Measurements from ENCODE around the gene SEMG1. TPM values are rescaled to one million over a fixed set of nuclear protein-coding genes. Genes with fewer than 3 reads are reported as not detected.

Gene SEMG1
- total and polyA plus RNA-seq, 9 donors = not detected

- no peaks in the 10 kb centered on the region for H3K9me3 ChIP-seq
- intact Hi-C loops (cut with DNase I) = no loop called here
- H3K4me1 ChIP-seq (ENCODE audit: insufficient read depth) = no peaks in the 10 kb centered on the region
- H3K27me3 ChIP-seq = no peaks in the 10 kb centered on the region
- H3K36me3 ChIP-seq = no peaks in the 10 kb centered on the region
- no peak for DNase-seq
- H3K4me3 ChIP-seq = no peak overlapping the region
- TF ChIP-seq EP300 (IDR thresholded peaks at IDR 0.05) (no peak), CTCF (IDR thresholded peaks at IDR 0.05) (no peak), POLR2A (IDR thresholded peaks at IDR 0.05) (no peak)
- H3K27ac ChIP-seq = no peak overlapping the region
Measured at GRCh38 chr20:45211569-45212474, 5.0 kb downstream of the SEMG1 start.

DNA sequence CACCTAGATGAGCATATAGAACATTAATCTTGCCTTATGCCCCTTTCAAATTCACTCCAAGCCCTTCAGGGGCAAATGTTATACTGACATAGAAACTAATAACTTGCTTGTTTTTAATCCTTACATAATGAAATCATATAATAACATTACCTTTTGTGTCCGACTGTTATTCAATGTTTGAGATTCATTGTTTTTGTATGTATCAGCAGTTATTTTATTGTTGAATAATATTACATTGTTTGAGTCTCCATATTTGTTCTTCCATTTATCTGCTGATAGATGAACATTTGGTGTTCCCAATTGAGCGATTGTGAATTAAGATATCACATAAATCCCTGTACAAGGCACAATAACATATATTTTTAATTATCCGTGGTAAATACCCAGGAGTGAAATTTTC lies 6.0 kb downstream of the SEMG1 start:
- H3K4me1 ChIP-seq (ENCODE audit: insufficient read depth) = no peaks in the 10 kb centered on the region
- no peak overlapping the region for H3K27ac ChIP-seq
- no peak overlapping the region for H3K4me3 ChIP-seq
- no peak for DNase-seq
- H3K36me3 ChIP-seq = no peaks in the 10 kb centered on the region
- H3K9me3 ChIP-seq = no peaks in the 10 kb centered on the region
- 72 to 84% (median 82%) methylated on average over 3 of the region's 3 CpGs for WGBS, 3 donors
- no peak for TF ChIP-seq POLR2A (IDR thresholded peaks at IDR 0.05)
- no peak for TF ChIP-seq CTCF (IDR thresholded peaks at IDR 0.05)
- intact Hi-C loops (cut with DNase I) = no loop called here
- no peaks in the 10 kb centered on the region for H3K27me3 ChIP-seq

DNA sequence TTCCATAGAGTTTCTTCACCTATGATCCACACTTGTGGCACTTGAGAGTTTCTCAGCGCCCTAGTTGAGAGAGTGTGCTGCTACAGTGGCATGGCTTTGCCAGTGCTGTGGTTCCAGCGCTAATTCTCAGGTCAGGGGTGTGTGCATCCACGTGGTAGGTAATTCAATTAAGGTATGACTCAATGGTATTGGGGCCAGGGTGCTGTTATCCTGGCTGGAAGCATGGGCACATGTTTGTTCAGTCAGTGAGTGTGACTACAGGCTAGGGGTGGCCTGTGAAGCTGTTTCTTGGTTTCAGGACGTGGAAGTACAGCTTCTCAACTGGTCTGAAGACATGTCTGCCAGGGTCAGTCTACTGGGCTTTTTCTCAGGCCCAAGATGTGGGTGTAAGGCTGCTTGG lies 11.3 kb downstream of the SEMG1 start:
- Histone ChIP-seq H3K4me1 (ENCODE audit: insufficient read depth) (no peaks in the 10 kb centered on the region), H3K9me3 (no peaks in the 10 kb centered on the region), H3K27me3 (no peaks in the 10 kb centered on the region), H3K4me3 (no peak overlapping the region), H3K36me3 (no peaks in the 10 kb centered on the region), H3K27ac (no peak overlapping the region)
- TF ChIP-seq EP300 (IDR thresholded peaks at IDR 0.05) = no peak
- no peak for TF ChIP-seq CTCF (IDR thresholded peaks at IDR 0.05)
- TF ChIP-seq POLR2A (IDR thresholded peaks at IDR 0.05) = no peak
- no peak for DNase-seq
- intact Hi-C loops (cut with DNase I) = no loop called here
- WGBS, 3 donors = 62 to 77% (median 63%) methylated on average over 4 of the region's 4 CpGs

GRCh38 chr20:45218636-45219035 lies 11.8 kb downstream of the SEMG1 start:
- H3K27me3 ChIP-seq = no peaks in the 10 kb centered on the region
- no peak overlapping the region for H3K27ac ChIP-seq
- H3K36me3 ChIP-seq = no peaks in the 10 kb centered on the region
- no peaks in the 10 kb centered on the region for H3K9me3 ChIP-seq
- no peak for TF ChIP-seq EP300 (IDR thresholded peaks at IDR 0.05)
- no peak for TF ChIP-seq CTCF (IDR thresholded peaks at IDR 0.05)
- no peak for TF ChIP-seq POLR2A (IDR thresholded peaks at IDR 0.05)
- no peak overlapping the region for H3K4me3 ChIP-seq
- 83 to 92% (median 90%) methylated on average over 2 of the region's 2 CpGs for WGBS, 3 donors
- intact Hi-C loops (cut with DNase I) = no loop called here
- H3K4me1 ChIP-seq (ENCODE audit: insufficient read depth) = no peaks in the 10 kb centered on the region
- no peak for DNase-seq
